Fibroblast of villous mesenchyme (primary cell): Measurements from ENCODE around the gene PPM1F. TPM values are rescaled to one million over a fixed set of nuclear protein-coding genes. Genes with fewer than 3 reads are reported as not detected.
"Not testable (repeated sequence)": the region's sequence is repeated elsewhere in the genome, so short reads cannot be mapped to it uniquely, and the experiment has no call there.

ENCODE experiments used
- DNase-seq: peaks from one replicate; pipeline ENCODE4 v3.0.0-alpha.2; 2010; ENCODE audit warnings: low read depth
- H3K4me3 ChIP-seq: 2 replicates; pipeline ENCODE4 v1.5.1; 2011; ENCODE audit warnings: low read depth, mild to moderate bottlenecking, low read length
- CTCF ChIP-seq: IDR thresholded peaks from 2 replicates; pipeline ENCODE4 v1.5.1; 2012; ENCODE audit warnings: low read depth, mild to moderate bottlenecking, low read length; ENCODE audit not compliant: insufficient read depth
- total RNA-seq: library from RNA; depleted of rRNA; stranded (reverse); fragments of >200 nt; gene quantifications from 2 replicates; pipeline ENCODE4 v1.2.3, GENCODE V29; 2012

The PPM1F gene
- total RNA-seq, 1 donor = 36.7 TPM

- TF ChIP-seq CTCF = no peak
- peak; percentile 70 for DNase-seq
- no peak overlapping the region for H3K4me3 ChIP-seq
Observed at GRCh38 chr22:21942407-21943343, 10.0 kb downstream of the PPM1F start.

- DNase-seq = no peak
- TF ChIP-seq CTCF = no peak
- no peak overlapping the region for H3K4me3 ChIP-seq
Observed at GRCh38 chr22:21941921-21942320, 10.7 kb downstream of the PPM1F start.

- H3K4me3 ChIP-seq = no peak overlapping the region
- TF ChIP-seq CTCF = no peak
- DNase-seq = no peak
Observed at GRCh38 chr22:21940521-21940920, 12.1 kb downstream of the PPM1F start.

- DNase-seq, H3K4me3 ChIP-seq: not testable (repeated sequence)
Observed at GRCh38 chr22:21939935-21940334, 12.7 kb downstream of the PPM1F start.

- H3K4me3 ChIP-seq = no peak overlapping the region
- TF ChIP-seq CTCF = no peak
- no peak for DNase-seq
Observed at GRCh38 chr22:21939461-21939913, 13.2 kb downstream of the PPM1F start.

GRCh38 chr22:21938906-21939305 is 13.7 kb downstream of the PPM1F start:
- no peak for DNase-seq
- no peak overlapping the region for H3K4me3 ChIP-seq
- TF ChIP-seq CTCF = no peak

- peak; percentile 98 for TF ChIP-seq CTCF
- DNase-seq = peak; percentile 90
- peak overlapping the region; percentile 78 for H3K4me3 ChIP-seq
Observed at GRCh38 chr22:21938071-21938822, 14.4 kb downstream of the PPM1F start.
